ENCODE measurements around the gene CCNY. TPM values are rescaled to one million over a fixed set of nuclear protein-coding genes. Genes with fewer than 3 reads are reported as not detected.

CCNY gene
- total RNA-seq, 1 donor = 53.3 TPM

DNA sequence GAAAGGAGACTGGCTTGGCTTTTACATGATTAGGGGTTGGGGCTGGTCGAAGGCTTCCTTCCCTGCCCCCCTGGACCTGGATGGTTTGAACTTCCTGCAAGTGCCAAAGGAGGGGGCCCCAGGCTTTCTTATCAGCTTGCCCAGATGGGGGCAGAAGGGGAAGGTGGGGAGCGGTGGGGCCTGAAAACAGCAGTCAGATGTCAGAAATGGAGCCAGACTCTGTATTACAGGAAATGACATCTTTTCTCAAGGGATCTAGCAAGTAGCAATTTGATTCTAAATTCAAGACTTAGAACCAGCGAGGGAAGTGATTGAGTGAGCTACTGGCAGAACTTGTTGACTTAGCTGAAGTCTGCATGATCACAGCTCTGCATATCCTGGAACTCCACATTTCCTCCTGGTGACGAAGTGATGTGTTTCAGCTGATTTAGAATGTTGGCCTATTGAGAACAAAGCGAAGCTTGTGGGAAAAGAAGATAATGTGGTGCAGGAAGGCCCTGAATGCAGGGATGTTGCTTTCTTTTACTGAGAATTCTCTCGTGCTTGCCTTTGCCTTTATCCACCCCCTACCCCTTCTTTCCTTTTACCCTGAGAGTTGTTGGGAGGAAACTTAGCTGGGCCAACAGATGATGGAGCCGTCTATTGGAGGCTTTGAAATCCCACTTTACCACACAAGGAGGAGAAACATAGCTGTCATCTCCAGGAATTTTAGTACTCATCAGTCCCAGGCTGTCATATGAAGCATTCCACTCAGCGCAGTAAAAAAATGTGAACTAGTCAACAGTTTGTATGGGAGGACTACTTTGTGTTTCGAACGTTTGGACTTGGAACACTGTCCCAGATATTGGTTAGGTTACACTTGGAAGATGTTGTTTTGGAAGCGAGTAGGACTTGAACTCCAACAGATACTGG is 43.2 kb downstream of the CCNY start:
- peak in 2 of 3 donors; percentile 94 to 99 for DNase-seq (ENCODE audit: low read depth in 2 of 3, low spot score in 2 of 3)

DNA sequence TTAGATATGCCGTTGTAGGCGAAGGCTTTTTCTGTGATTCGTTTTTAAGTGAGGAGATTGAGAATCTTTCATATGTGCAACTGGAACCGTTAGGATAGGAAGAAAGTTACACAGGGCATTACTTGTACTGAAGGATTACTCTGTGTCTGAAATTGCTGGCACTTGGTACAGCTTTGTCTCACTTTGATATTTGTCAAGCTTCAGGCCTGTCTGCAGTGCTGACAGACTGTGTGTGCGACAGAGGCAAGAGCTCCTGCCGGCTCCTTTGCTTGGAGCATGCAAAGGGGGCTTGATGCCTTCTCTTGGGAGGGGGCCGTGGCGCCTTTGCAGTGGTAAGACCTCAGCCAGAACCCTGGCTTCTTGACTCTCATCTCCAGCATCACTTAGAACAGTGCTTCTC is 45.8 kb downstream of the CCNY start:
- no peak for DNase-seq (ENCODE audit: low read depth in 2 of 3, low spot score in 2 of 3)

DNA sequence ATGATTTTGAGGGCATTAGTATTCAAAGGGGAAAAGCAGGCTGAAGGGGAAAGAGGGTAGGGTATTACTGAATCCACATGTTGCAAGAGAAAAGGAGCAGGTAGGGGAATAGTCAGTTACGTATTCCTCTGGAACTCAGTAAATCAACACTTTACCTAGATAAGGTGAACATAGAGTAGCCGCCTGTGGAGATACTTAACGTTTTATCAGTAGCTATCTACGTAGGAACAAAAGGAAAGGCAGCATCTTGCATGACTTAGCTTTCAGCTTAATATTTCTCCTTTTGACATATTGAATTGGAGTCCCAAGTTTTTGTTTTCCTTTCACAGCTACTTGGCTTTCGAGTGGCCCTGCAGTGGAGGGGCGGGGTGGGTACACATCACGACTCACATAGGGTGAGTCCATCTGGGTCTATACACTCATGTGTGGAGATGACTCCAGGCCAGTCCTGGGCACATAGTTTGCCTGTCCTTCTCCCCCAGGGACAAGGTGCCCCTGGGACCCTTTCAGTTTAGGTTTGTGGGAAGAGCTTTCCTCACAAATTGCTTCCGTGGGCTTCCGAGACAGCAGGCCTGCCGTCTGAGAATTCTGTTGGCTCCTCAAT is 48.1 kb downstream of the CCNY start:
- no peak for DNase-seq (ENCODE audit: low read depth in 2 of 3, low spot score in 2 of 3)

DNA sequence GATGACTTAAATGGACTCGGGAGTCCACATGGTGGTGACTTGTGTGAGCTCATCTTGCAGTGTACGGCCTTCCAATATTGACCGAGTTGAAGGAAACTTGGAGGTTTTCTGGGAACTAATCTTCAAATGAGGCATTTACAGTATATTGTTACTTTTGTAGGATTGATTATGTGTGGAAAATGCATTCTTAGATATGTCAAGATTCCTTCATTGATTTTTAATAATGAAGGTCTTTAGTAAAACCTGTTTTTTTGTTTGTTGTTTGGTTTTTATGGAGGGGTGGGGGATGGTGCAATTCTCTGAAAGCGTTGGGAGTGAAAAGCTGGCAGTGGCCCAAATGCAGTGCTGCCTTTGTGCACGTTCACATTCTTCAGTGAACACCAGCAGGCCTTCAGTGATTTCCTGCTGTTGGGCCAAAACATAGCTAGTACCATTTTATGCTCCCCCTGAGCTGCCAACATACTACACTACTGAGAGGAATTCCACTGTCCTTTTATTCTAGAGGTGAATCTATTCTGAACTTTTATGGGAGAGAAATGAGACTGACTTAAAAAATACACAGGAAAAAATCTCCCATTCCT is 50.4 kb downstream of the CCNY start:
- DNase-seq (ENCODE audit: low read depth in 2 of 3, low spot score in 2 of 3) = no peak

DNA sequence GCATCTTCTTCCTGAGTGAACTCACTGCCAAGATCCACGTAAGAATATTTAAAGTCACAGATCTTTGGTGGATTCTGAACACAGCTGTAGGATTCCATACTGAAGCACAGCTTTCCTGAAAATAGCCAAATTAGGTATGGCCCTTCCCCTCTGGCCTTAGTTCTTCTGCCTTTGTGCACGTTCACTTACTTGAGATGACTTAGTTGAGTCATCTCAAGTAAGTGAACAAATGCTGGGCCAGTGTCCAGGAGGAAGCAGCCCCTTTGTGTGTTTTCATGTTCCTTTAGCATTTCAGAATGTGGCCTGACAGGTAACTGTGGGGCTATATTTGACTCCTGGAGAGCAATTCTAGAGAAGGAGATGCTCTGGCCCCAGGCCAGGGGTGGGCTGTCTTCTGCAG is 51.5 kb downstream of the CCNY start:
- no peak for DNase-seq (ENCODE audit: low read depth in 2 of 3, low spot score in 2 of 3)

DNA sequence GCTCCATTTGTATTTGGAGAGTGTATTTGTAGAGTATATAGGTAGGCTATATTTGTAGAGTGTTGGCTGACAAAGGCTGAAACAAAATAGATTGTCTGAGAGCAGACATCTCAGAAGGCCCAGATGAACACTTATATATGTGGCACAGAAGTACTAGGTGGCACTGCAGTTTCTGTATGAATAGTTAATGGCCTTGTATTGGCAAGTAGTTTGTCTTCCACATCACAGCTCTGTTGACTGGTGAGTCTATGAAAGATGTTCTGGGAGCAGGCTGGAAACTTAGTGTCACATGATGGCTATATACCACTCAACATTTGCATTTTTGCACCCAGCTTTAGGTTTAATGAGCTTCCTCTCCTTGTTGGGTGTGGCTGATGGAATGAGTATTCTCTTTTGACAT is 51.9 kb downstream of the CCNY start:
- DNase-seq (ENCODE audit: low read depth in 2 of 3, low spot score in 2 of 3) = no peak

DNA sequence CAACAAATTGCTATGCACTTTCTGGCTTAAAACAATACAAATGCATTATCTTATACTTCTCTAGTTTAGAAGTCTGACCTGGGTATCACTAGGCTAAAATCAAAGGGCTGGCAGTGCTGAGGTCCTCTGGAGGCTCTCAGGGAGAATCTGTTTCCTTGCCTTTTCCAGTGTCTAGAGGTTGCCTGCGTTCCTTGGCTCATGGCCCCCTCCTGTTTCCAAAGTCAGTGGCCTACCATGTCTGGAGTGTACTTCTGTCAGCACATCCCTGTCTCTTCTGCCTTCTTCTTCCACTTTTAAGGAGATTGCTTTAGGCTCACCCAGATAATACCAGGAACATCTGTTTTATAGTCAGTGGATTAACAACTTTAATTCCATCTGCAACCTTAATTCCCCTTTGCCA is 52.4 kb downstream of the CCNY start:
- no peak for DNase-seq (ENCODE audit: low read depth in 2 of 3, low spot score in 2 of 3)

DNA sequence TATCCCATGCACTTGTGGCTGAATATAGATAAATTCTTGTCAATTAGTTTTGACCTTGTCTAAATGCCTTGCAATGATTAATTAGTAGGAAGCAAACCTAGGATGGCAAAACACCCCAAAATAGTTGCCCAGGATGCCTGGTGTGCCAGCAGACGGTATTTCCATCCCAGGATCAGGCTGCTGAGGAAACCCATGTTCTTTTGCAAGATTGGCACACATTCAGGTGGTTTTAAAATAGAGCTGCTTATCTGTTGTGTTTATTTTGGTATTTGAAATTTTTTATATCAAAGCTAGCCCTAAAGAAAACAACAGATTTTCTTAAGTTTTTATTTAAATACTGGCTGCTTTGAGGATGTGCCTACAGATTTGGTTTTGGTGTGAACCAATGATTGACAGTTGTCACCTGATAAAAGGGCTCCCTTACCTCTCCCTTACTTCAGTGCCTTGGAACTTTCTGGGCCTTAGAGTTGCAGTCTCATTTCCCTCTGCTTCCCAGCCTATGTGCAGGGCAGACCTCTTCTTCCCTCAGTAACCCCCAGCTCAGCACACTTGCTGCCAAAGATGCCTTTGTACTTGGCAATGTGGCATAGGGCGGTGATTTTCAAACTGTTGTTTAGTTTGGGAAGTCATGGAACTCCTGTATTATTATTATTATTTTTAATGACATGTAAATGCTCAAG is 54.0 kb downstream of the CCNY start:
- DNase-seq (ENCODE audit: low read depth in 2 of 3, low spot score in 2 of 3) = no peak

DNA sequence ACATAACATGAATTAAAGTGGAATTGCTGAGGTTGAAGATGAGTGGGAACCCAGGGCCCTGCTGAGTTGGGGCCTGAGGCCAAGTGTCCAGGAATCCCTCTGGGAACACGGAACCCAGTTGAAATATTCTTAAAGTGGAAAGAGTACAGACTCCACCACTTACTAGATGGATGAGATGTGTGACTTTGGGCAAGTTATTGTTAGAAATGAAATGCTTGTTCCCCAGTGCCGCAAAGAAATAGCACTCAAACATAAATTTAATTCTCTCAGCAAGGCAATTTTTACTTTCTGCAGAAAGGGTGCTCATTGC is 54.5 kb downstream of the CCNY start:
- DNase-seq (ENCODE audit: low read depth in 2 of 3, low spot score in 2 of 3) = no peak

DNA sequence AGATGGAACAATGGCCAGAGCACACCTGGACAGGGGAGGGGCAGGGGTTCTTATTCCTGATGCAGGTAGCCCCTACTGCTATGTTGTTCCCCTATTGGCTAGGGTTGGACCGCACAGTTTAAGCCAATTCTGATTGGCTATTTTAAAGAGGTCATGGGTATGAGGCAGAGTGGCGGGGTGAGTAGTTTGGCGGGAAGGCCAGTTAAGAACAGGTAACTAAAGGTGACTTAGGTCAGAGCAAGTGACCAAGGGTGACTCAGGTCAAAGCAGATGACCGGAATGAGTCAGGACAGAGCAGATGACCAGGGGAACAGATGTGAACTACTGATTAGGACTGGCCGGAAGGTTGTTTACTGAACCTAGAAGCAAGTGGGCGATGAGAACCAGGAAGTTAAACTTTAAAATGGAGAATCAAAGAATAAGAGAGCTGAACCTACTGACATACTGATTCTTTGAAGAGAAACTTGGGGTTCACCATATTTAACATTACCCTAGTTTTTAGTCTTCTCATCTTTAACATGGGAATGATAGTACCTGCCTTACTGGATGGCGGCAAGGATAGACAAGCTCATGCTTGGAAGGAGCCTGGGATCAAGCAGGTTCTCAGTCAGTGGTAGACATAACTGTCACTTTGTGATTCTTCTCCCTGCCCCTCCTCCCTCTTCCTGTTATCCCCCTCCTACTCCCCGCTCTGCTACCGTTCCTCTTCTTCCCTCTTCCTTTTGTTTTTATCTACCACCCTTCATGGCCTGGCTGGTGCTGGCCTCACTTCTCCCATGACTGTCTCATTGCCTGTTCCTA is 55.0 kb downstream of the CCNY start:
- no peak for DNase-seq (ENCODE audit: low read depth in 2 of 3, low spot score in 2 of 3)

DNA sequence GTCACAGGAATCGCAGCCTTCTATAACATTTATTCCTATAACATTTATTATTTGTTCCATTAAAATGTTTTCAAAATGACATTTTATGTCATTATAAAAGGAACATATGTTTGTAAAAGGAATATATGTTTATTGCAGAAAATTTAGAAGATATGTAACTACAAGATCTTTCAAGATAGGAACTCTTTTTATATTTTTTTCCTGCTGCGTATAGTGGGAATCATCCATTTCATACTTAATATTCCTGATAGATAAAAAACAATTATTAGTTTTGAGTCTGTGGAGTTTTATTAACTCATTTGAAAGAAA is 55.6 kb downstream of the CCNY start:
- DNase-seq (ENCODE audit: low read depth in 2 of 3, low spot score in 2 of 3) = no peak

DNA sequence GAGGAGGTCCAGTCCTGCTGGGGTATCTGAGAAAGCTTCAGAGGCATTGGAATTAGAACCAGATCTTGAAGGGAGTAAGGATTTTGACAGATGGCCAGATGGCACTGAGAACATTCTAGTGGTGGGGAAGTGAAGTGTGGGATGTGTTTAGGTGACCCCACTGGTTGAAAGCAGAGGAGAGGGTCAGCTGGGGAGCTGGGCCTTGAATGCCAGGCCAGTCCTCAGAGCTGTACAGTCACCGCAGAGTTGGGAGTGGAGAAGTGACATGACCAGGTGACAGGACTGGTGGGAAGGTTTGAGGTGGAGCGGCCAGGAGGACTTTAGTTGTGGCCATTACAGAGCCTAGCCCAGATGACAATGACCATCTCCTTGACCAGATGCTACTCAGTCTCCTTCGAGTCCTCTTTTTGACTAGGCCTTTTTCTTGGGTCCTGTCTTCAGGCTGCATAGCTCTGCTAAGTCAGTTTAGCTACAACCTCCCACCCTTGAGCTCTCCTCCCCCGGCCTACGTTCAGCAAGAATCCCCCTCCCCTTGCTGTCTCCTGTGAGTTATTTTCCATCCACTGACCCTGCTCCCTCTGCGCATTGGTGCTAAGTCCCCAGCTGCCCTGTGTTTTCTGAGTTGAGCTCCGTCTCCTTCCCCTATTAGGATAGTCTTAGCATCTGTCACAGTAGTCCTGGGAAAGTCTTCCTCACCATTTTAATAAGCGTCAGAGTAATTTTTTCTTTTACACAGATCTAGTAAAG is 56.3 kb downstream of the CCNY start:
- DNase-seq (ENCODE audit: low read depth in 2 of 3, low spot score in 2 of 3) = no peak

DNA sequence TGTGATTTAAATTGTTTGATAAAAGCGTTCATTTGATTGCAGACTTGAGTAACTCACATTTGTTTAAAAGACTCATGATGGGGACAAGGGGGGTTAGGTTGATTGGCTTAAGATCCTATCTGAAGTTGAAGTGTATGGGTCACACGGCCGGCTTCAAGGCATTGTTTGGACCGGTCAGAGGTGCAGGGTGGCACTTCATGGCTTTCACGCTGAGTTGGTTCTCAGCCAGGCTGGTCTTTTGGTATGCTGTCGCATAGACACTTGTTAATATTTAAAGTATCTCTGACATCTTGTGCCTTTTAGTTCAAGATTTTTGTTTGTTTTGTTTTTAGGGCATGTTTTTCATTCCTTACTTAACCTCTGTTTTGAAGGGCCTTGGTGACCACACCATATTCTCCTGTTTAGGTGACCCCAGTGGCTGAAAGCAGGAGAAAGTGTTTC is 58.1 kb downstream of the CCNY start:
- DNase-seq (ENCODE audit: low read depth in 2 of 3, low spot score in 2 of 3) = no peak

DNA sequence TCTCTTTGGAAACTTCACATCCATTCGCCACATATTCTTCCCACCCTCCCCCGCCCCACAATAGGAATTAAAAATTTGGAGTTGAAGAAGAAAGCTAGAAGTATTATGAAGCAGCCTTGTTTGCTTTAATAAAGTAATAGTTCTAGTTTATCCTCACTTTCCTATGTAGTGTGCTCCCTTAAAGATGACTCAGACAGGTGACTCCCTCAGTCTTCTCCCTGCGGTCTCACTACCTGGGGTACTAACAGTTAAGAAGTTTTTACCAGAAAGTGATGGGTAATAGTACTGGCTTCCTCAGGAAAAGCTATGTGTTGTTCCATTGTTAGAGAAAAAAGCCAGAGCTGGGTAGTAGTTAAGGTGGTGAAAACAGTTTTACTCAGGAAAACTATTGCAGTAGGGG is 58.6 kb downstream of the CCNY start:
- DNase-seq (ENCODE audit: low read depth in 2 of 3, low spot score in 2 of 3) = no peak

DNA sequence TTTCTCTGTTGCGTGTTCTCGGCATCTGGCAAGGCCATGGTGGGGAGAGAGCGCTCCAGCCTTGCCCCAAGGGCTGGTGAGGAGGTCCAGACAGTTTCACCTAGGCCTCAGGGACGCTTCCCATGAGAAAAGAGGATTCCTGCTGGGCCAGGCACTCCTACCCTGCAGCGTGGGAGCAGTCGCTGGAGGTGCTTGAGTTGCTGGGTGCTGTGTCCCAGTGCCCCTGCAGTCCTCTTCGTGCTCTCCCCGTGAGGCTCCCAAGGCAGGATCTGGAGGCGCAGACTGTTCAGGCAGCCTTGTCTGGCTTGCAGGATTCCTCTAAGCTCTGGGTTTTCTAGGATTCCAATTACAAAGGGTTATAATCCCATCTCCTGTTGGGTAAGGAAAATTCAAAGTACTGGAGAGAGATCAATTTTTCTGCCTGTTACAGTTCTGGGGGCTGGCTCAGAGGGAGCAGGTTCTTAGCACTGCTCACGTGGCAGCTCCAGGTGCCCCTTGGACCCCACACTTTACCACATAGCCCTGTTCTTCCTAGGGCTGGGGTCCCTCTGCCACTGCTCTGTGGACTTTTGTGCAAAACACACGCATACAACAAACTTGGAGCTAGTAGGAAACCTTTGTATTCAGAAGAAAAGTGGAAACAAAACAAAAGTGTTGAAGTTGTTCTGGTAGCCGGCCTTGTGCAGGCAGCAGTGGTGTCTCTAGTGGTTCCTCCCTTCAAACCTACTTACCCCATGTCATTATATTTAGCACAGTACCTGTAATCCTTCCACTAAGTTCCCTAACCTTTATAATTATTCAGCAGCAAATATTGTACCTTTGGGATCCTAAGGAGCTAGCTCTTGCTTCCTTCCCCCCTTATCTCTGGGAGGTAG is 60.5 kb downstream of the CCNY start:
- DNase-seq (ENCODE audit: low read depth in 2 of 3, low spot score in 2 of 3) = no peak

DNA sequence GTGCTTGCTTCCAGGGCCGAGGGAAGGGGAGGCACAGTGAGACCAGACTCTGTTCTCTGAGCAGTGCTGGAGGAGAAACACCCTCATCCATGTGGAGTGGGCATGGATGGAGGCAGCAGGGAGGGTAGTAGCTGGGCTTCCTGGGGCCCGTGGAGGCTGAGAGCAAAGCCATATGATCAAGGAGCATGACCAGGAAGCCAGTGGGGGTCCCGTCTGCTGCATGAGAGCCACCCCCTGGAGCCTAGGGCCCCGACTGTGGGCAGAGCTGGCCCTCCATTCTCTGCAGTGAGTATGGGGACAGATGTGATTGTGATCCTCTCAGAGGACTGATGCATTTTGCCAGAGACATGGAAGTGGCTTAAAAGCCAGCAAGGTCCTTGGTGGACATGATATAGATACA is 61.6 kb downstream of the CCNY start:
- DNase-seq (ENCODE audit: low read depth in 2 of 3, low spot score in 2 of 3) = no peak

DNA sequence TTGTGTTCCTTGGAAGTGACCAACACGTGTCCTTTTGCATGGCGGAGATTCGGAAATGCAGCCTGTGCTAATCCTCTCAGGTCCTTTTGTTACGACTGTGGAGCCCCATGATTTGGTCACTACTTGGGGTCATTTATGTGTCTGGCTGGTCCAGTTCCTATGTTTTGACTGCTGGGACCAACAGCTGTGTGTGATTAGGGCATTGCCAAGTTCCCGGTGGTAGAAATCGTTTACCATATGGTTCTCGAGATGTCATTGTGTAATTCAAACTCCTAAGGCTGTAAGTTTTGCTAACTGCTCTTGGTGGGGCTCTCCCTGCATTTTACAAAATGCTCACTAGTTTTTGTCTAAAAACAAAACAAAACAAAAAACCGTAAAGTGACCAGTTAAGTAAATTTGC is 62.0 kb downstream of the CCNY start:
- DNase-seq (ENCODE audit: low read depth in 2 of 3, low spot score in 2 of 3) = no peak

DNA sequence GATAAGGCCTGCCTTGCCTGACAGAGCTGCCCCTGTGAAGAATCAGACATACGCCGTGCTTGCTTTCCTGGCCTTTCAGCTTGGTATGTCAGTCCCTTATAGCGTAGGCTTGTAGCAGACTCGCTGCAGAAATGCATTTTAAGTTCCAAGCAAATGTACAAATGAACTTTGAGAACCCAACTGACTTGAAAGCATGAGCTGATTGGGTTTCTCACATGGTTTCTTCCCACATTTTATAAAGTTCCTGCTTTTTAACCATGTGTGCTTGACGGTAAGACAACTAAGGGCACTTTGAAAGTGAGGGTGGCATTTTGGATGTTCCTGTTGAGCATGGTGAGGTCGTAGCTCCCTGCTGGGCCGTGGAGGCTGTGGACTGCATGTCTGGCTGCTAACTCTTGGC is 62.6 kb downstream of the CCNY start:
- no peak for DNase-seq (ENCODE audit: low read depth in 2 of 3, low spot score in 2 of 3)

DNA sequence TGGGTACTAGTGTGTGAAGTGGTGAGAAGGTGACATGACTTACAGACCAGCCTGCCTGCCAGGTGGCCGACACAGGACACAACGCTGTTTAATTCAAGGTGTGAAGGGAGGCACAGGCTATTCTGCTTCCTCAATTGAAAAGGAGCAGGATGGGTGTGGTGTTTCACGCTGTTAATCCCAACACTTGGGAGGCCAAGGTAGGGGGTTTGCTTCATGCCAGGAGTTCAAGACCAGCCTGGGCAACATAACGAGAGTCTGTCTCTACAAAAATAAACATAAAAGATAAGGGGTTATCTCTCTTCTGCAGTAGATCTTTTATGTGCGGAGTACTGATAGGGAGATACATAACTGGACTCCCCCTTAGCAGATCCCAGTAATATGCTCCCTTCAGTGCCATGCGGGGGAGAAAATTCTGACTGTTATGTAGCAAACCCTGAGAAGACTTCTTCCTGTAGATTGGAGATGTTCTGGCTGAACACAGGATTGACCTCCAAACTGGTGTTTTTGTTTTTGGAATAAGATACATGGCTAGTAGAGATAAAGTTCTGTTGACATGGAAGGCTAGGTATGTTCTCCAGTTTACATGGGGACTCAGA is 63.2 kb downstream of the CCNY start:
- DNase-seq (ENCODE audit: low read depth in 2 of 3, low spot score in 2 of 3) = no peak
